ENCODE measurements around the gene NT5C1B.
"Not testable (repeated sequence)": the region's sequence is repeated elsewhere in the genome, so short reads cannot be mapped to it uniquely, and the experiment has no call there.

The NT5C1B gene

DNA sequence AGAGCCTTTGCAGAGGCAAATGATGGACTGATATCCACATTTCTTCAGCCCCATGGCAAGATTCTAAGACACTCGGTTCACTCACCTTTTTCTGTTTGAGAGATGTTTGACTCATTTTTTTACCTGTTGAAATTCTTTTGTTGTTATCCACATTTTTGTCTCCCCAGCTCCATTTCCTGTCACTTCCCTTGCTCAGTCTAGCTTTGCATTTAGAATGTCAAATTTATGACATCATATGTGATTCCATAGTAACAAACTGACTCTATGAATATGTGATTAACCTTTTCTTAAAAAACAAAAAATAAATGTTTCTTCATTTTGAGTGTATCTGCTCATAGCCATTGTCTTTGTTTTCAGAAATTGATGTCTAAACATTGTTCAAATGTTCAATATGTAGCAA lies at the start of gene NT5C1B:
TSS of gene NT5C1B (minus strand) at position 216 of the 400 bp plus-strand sequence. CDS start at position 115, 101 bp downstream.
- no peak for DNase-seq (ENCODE audit: low read depth)

GRCh38 chr2:18637196-18637595 lies 47.8 kb upstream of the NT5C1B start:
- no peak for DNase-seq (ENCODE audit: low read depth)

DNA sequence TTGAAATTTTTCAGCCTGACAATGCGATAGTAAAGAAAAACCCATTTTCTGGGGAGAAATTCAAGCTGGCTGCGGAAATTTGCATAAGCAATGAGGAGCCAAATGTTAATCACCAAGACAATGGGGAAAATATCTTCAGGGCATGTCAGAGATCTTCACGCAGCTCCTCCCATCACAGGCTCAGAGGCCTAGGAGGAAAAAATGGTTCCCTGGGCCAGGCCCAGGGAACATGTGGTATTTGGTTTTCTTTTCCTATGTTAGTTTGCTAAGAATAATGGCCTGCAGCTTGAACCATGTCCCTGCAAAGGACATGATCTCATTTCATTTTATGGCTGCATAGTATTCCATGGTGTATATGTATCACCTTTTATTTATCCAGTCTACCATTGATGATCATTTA lies 43.3 kb upstream of the NT5C1B start:
- DNase-seq (ENCODE audit: low read depth), result not testable (repeated sequence)

DNA sequence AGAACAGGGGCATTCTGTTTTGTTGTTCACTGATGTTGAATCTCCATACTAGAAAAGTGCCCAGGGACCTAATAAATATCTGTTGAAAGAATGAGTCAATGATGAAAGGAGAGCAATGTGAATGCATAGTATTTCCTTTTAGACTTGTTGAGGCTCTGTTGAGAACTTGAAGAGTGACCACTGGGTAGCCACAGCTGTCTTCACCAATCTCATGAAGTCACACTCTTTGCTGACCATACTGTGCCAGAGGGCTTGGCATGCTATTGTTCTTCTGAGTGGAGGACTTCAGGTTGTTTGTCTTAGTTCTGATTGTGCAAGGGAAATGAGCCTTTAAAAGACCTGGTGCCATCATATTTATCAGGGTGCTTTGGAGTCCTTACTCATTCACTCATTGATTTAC lies 41.6 kb upstream of the NT5C1B start:
- no peak for DNase-seq (ENCODE audit: low read depth)

DNA sequence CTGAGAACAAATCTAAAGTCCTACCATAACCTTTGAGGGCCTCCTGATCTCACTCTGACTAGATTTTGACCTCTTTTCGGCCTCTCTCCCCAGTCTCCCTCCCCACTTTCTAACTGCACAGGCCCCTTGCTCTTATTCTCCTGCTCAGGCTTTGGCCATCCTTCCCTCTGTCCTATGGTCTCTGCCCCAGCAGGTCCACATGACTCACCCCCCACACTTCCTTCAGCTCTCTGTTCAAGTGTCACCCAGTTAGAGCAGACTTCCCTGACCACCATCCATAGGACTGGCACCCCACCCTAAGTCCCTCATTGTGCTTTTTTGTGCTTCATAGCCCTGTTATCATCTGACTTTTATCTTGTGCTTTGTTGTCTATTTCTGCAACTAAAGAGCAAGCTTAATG lies 41.2 kb upstream of the NT5C1B start:
- DNase-seq (ENCODE audit: low read depth), result no peak

DNA sequence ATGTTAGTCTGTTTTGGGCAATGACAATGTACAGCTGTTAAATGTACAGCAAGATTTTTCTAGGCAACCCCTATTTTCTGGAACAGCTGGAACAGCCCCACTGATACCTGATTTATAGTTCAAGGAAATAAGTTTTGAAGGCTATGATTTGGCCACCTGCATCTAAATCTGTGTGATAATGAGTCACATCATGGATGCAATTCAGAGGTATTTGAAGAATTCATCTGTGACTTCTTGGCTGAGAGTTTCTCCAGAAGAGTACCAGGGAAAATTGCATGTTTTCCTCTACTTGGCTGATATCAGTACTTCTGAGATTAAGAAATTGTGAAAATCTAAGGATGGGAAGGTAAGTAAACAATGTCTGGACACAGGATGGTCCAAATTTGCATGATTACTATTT lies 40.7 kb upstream of the NT5C1B start:
- no peak for DNase-seq (ENCODE audit: low read depth)

DNA sequence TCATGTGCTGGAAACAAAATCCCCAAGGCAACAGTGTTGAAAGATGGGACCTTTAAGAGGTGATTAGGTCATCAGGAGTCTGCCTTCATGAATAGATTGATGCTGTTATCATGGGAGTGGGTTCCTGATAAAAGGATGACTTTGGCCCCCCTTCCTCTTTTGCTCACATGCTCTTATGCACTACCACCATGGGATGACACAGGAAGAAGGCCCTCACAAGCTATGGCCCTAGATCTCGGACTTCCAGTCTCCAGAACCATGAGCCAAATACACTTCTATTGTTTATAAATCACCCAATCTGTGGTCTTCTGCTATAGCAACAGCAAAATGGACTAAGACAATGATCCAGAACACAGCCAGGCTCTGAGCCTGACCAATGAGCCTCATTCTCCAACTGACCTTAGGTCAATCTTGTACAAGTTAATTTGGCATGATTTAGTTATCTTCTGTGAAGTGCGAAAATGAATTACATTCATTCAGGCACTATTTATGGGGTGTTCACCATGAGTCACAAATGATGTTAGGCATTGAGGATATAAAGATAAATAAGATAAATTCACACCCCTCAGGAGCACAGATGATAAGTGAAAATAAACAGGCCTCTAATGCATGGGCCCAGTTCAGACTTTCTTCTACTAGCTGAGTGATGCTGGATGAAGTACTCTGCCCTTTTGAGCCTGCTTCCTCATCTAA lies 37.7 kb upstream of the NT5C1B start:
- DNase-seq (ENCODE audit: low read depth), result no peak

DNA sequence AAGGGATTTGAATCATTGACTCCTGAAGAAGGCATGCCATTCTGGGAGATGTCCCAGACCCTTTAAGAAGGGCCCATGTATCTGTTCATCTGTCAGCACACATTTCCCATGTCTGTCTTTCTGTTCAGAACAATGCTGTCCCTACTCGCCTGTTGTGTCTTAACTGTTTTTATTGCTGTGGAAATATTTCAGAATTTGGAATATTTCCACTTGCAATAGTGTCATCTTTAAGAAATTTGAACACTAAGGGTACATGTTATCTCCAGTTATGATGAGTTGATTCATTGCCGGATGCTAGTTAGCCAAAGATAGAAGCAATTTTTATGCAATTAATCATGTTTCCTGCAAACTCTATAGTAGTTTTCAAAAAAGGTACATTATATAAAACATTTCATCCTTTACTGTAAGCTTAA lies 36.9 kb upstream of the NT5C1B start:
- no peak for DNase-seq (ENCODE audit: low read depth)

DNA sequence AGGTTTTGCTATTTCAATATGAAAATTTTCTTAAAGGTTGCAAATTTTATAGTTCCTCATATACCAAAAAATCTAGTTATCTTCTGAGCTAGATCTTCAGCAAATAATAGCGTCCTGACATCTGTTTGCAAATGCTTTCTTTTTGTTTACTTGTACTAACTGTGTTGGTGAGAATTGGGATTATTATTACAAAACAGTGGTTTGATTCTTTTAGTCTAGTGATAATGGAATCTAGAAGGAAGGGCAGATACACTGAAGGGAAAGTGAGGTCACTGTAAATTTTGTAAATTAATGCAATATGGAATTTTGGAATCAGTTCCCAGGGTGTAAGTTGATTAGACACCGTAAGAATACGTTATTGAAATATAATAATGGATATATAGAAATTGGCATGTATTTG lies 36.2 kb upstream of the NT5C1B start:
- no peak for DNase-seq (ENCODE audit: low read depth)

DNA sequence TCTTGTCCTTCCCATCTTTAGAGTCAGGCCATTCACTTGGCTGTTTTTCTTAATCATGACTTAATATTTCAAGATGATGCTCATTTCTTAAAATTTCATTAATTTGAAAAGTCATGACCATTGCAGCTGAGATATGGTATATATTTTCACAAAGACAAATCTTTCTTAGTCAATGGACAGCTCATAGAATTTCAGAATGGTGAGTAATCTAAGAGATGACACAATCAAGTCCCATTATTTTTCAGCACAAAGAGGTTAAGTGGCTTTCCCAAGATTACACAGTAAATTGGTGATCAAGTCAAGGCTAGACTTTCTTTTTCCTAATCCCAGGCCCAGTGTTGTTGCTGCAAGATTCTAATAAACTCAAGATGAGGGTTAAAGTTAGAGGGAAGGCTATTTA lies 34.4 kb upstream of the NT5C1B start:
- DNase-seq (ENCODE audit: low read depth), result no peak

GRCh38 chr2:18620867-18621632 lies 31.7 kb upstream of the NT5C1B start:
- DNase-seq (ENCODE audit: low read depth), result no peak

DNA sequence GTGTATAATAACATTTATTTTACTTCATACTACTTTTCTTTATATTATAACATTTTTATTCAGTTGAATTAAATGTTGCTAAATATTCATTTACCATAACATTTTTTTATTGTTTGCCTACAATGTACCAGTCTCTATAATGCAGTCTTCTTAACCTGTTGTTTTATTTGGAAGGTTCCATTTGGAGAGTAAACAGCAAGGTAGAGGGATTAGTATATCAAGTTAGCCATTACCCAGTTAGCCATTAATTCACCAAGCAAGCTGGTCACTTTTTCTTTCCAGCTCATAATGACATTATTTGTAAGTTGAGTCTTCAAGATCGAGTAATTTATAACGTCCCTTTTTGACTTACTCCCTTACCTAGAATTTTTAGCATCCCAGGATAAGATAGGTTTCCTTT lies 29.7 kb upstream of the NT5C1B start:
- no peak for DNase-seq (ENCODE audit: low read depth)

- DNase-seq (ENCODE audit: low read depth), result no peak
These were observed 24.7 kb upstream of the NT5C1B start for GRCh38 chr2:18614041-18614440.

- no peak for DNase-seq (ENCODE audit: low read depth)
These were observed 22.8 kb upstream of the NT5C1B start for GRCh38 chr2:18612133-18612532.

GRCh38 chr2:18611604-18612003 lies 22.2 kb upstream of the NT5C1B start:
- no peak for DNase-seq (ENCODE audit: low read depth)

DNA sequence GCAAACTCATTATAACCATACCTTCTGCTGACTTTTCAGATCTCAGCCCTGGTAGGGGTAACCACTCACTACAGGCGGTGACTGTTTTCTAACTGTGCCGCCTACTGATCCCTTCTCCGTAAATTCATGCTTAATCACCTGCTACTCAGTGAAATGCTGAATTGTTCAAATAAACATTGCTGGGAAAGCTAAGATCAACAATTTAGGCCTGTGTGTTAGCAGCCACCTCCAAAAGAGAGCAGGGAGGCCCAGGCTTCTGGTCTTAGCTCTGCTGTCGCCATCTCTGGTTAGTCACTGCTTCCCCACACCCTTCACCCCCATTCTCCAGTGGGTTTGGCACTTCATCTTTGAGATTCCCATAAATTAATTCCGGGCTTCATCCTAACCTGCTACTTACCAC lies 21.8 kb upstream of the NT5C1B start:
- no peak for DNase-seq (ENCODE audit: low read depth)

DNA sequence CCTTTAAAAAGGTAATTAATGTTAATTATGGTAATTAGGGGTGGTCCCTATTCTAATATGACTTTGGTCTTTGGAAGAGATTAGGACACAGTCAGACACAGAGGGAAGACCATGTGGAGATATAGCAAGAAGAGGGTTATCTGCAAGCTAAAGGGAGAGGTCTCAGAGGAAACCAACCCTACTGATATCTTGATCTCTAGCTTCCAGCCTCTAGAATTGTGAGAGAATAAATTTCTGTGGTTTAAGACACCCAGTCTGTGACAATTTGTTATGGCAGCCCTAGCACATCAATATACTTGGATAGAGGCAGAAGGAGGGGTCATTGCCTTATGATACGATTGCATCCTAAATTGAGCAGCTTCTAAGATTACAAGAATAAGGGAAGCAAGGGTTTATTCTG lies 21.3 kb upstream of the NT5C1B start:
- no peak for DNase-seq (ENCODE audit: low read depth)

GRCh38 chr2:18610090-18610489 lies 20.7 kb upstream of the NT5C1B start:
- DNase-seq (ENCODE audit: low read depth), result no peak

GRCh38 chr2:18605115-18605514 lies 15.7 kb upstream of the NT5C1B start:
- DNase-seq (ENCODE audit: low read depth), result no peak

- no peak for DNase-seq (ENCODE audit: low read depth)
These were observed 15.1 kb upstream of the NT5C1B start for GRCh38 chr2:18604531-18604885.

DNA sequence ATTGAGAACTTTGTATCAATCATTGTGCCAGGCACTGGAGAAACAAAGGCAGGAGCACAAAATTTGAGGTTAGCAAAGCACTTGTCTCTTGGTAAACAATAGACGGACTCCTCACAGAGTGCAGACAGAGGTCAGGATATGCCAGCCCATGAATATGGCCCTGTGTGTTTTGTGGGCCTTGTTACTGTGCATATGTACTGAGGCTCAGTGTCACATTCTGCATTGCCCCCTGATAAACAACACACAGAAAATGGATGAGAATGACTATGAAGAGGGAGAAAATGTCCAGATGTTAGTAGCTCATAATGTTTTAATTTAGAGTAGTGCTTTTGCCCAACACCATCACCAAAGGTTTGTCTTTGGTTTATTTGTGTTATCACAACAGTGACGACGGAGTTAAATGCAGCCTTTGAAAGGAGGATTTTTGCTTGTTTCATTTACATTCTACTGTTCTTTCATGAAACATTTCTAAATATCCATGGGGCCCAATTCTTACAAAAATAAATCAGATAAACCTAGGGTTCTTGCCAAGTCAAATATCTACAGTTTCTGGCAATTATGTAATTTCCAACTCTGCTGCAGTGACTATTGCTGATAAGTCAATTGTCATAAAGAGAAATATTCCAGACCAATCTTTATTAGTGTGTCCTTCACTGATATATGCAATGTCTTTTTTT lies 14.6 kb upstream of the NT5C1B start:
- DNase-seq (ENCODE audit: low read depth), result no peak

- no peak for DNase-seq (ENCODE audit: low read depth)
These were observed 12.9 kb upstream of the NT5C1B start for GRCh38 chr2:18602298-18602697.

- no peak for DNase-seq (ENCODE audit: low read depth)
These were observed 10.9 kb upstream of the NT5C1B start for GRCh38 chr2:18600255-18600613.
